Mucosa of rectum (tissue), 2 donors: ENCODE measurements around the gene PHLPP1.

Experiments used
- H3K27ac ChIP-seq, 2 donors: one replicate each; pipeline ENCODE4 v1.7.0; 2013; ENCODE audit warnings: inconsistent platforms in 2 of 2, low read depth in 2 of 2, low read length in 2 of 2
- H3K27me3 ChIP-seq, 2 donors: one replicate each; pipeline ENCODE4 v1.7.0; 2013; ENCODE audit warnings: low read length in 2 of 2; ENCODE audit not compliant: control insufficient read depth in 2 of 2, insufficient read depth in 2 of 2
- H3K36me3 ChIP-seq, 2 donors: one replicate each; pipeline ENCODE4 v1.7.0; 2013; ENCODE audit warnings: low read length in 2 of 2; ENCODE audit not compliant: control insufficient read depth in 2 of 2, insufficient read depth in 2 of 2
- H3K4me1 ChIP-seq, 2 donors: one replicate each; pipeline ENCODE4 v1.7.0; 2013; ENCODE audit warnings: low read length in 2 of 2, mild to moderate bottlenecking in 1 of 2; ENCODE audit not compliant: control insufficient read depth in 2 of 2, insufficient read depth in 2 of 2
- H3K4me3 ChIP-seq, 2 donors: one replicate each; pipeline ENCODE4 v1.7.0; 2013; ENCODE audit warnings: low read length in 2 of 2
- H3K9ac ChIP-seq, 2 donors: one replicate each; pipeline ENCODE4 v1.7.0; 2013; ENCODE audit warnings: low read length in 2 of 2, low read depth in 1 of 2, mild to moderate bottlenecking in 1 of 2
- H3K9me3 ChIP-seq, 2 donors: one replicate each; pipeline ENCODE4 v1.7.0; 2013; ENCODE audit warnings: low read length in 2 of 2; ENCODE audit not compliant: control insufficient read depth in 2 of 2
- donor health status: healthy.
- donor health status: Normal muscosa, but diverticular disease.

The PHLPP1 gene

DNA sequence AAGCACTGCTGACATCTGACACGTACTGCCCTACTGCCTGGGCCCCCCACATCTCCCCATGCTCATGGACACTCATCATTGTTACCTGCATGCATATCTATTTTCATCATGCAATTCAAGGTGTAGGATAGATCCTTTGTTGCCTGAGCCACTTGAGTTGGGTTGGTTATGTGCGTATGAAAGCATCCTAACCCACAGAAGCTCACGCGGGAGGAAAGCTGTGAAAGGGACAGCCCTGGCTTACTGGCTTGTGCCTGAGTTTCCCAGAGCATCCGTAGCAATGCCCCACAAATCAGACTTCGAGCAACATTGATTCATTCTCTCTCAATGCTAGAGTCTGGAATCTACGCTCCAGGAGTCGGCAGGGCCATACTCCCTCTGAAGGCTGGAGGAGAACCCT is 285.5 kb downstream of the PHLPP1 start:
- Histone ChIP-seq H3K4me1 (no peaks in the 10 kb centered on the region), H3K36me3 (no peaks in the 10 kb centered on the region), H3K9me3 (no peaks in the 10 kb centered on the region), H3K4me3 (no peak overlapping the region), H3K9ac (no peak overlapping the region), H3K27me3 (no peaks in the 10 kb centered on the region), H3K27ac (no peak overlapping the region)

DNA sequence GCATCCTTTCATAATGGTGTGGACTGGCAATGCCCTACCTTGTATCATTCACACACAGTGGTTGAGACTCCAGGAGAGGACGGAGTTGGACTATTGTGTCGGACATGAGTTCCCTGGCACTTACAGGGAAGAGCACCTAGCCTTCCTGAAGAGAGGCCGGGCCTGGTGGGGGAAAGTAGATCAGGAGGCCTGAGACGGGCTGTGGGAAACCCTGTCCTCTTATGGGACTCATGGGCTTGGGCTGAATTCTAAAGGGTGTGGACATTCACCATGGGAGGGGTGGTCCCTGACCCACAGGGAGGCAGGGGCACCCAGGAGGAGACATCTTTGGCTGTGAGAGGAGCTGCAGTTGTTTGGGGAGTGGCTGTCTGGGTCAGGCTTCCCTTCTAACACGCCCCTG is 286.5 kb downstream of the PHLPP1 start:
- H3K4me3 ChIP-seq, result no peak overlapping the region
- no peaks in the 10 kb centered on the region for H3K4me1 ChIP-seq
- no peak overlapping the region for H3K9ac ChIP-seq
- no peaks in the 10 kb centered on the region for H3K9me3 ChIP-seq
- H3K27ac ChIP-seq, result no peak overlapping the region
- H3K27me3 ChIP-seq, result no peaks in the 10 kb centered on the region
- H3K36me3 ChIP-seq, result no peaks in the 10 kb centered on the region

DNA sequence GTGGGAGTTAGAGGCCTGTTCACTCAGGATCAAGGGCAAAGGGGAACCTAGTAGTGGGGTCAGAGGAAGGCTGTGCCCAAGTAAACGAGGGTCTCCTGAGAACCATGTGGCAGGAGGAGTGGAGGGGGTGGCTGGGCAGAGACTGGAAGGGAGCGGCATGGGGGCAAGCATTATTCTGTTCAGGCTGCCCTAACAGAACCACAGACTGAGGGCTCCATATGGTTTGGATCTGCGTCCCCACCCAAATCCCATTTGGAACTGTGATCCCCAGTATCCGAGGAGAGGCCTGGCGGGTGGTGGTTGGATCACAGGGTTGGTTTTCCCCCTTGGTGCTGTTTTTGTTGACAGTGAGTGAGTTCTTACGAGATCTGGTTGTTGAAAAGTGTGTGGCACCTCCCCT is 287.0 kb downstream of the PHLPP1 start:
- no peaks in the 10 kb centered on the region for H3K27me3 ChIP-seq
- no peak overlapping the region for H3K4me3 ChIP-seq
- H3K9ac ChIP-seq, result no peak overlapping the region
- H3K9me3 ChIP-seq, result no peaks in the 10 kb centered on the region
- no peaks in the 10 kb centered on the region for H3K36me3 ChIP-seq
- no peak overlapping the region for H3K27ac ChIP-seq
- H3K4me1 ChIP-seq, result no peaks in the 10 kb centered on the region

DNA sequence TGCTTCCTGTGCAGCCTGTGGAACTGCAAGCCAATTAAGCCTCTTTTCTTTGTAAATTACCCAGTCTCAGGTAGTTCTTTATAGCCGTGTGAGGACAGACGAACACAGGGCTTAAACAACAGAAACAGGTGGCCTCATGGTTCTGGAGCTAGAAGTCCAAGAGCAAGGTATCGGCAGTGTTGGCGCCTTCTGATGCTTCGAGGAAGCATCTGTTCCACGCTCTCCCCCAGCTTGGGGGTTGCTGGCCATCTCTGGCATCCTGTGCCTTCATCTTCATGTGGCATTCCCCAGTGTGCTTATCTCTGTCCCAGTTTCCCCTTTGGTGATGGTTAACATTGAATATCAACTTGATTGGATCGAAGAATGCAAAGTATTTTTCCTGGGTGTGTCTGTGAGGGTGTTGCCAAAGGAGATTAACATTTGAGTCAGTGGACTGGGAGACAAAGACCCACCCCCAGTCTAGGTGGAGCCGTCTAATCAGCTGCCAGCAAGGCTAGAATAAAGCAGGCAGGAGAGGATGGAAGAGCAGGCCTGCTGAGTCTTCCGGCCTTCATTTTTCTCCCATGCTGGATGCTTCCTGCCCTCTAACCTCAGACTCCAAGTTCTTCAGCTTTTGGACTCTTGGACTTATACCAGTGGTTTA is 287.6 kb downstream of the PHLPP1 start:
- H3K27ac ChIP-seq, result no peak overlapping the region
- no peaks in the 10 kb centered on the region for H3K36me3 ChIP-seq
- H3K9ac ChIP-seq, result no peak overlapping the region
- H3K9me3 ChIP-seq, result no peaks in the 10 kb centered on the region
- no peak overlapping the region for H3K4me3 ChIP-seq
- H3K4me1 ChIP-seq, result no peaks in the 10 kb centered on the region
- no peaks in the 10 kb centered on the region for H3K27me3 ChIP-seq

DNA sequence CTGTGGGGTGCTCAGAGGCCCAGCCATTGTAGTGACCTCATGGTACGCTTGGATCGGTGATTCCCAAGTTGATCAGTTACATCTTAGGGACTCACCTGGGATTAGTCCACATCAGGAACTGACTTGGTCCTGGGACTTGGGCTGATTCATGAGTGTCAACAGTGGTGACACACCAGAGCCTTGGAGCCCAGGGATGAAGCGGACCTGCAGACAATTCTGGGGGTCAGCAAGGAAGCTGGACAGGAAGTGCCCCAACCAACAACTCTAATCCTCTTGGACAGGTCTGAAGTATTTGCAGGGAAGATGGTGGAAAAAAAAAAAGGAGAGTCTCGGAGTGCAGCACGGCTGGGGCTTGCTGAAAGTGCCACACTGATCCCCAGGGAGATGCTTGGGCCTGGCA is 288.6 kb downstream of the PHLPP1 start:
- H3K36me3 ChIP-seq, result no peaks in the 10 kb centered on the region
- H3K4me3 ChIP-seq, result no peak overlapping the region
- no peaks in the 10 kb centered on the region for H3K4me1 ChIP-seq
- H3K9me3 ChIP-seq, result no peaks in the 10 kb centered on the region
- no peaks in the 10 kb centered on the region for H3K27me3 ChIP-seq
- no peak overlapping the region for H3K9ac ChIP-seq
- H3K27ac ChIP-seq, result no peak overlapping the region

DNA sequence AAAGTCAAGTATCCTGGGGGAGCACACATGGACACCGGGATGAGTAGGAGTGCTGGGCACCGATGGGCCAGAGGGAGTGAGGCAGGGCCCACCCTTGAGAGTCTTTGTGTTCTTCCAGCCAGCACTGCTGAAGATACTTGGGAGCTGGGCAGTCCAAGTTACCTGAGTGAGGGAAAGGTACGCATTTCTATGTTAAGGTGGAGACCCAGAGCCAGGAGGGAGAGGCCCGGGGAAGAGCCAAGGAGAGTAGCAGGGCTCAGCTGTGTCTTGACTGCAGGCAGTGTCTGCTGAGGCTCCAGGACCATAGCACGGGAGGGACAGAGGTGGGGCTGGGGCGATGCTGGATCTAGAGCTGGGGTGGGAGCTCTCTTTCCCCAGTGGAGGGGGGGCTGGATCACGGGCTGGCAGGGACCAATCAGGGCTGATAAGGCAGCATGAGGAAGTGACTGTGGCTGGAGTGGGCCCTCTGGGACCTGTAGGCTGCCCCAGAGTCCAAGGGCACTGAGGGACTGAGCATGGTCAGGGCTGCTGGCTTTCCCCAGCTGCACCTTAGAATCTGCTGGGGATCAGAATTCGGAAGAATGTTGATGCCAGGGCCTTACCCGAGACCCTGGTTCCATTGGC is 289.2 kb downstream of the PHLPP1 start:
- no peak overlapping the region for H3K9ac ChIP-seq
- no peaks in the 10 kb centered on the region for H3K27me3 ChIP-seq
- H3K9me3 ChIP-seq, result no peaks in the 10 kb centered on the region
- no peaks in the 10 kb centered on the region for H3K4me1 ChIP-seq
- no peak overlapping the region for H3K4me3 ChIP-seq
- H3K27ac ChIP-seq, result no peak overlapping the region
- H3K36me3 ChIP-seq, result no peaks in the 10 kb centered on the region

DNA sequence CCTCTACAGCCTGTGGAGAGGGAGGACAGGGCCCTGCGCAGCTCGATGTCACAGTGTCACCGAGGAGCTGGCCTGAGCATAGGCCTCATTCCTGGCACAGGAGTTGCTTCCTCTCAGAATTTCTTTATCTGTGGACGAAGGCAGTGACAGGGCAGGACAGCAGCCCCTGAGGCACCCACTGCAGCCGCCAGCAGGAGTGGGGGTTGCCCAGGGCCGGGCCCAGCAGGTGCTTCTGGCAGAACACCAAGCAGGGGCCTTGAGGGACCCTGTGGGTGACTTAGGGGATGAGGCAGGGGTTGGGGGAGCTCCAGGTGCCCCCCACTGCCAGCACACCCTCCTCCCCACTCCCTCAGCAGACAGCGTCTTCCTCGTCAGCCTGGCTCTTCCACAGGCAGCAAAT is 290.0 kb downstream of the PHLPP1 start:
- H3K9ac ChIP-seq, result no peak overlapping the region
- no peaks in the 10 kb centered on the region for H3K36me3 ChIP-seq
- H3K27me3 ChIP-seq, result no peaks in the 10 kb centered on the region
- no peak overlapping the region for H3K4me3 ChIP-seq
- no peaks in the 10 kb centered on the region for H3K4me1 ChIP-seq
- no peak overlapping the region for H3K27ac ChIP-seq
- no peaks in the 10 kb centered on the region for H3K9me3 ChIP-seq

DNA sequence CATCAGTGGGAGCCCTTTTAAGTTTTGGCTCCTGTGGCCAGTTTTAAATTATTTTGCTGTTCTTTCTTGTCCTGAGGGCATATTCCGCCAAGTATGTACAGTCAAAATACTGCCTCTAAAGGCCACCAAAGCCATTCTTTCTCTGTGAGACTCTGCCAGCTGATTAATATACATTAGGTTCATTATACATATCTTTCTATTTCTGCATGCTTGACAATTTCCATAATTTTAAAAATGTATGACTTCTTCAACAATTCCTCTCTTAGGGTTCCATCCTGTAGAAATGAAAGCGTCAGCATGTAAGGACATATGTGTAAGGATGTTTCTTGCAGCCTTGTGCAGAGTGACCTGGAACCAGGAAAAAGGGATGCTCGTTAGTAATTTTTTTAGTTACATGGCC is 291.9 kb downstream of the PHLPP1 start:
- Histone ChIP-seq H3K9ac (no peak overlapping the region), H3K9me3 (no peaks in the 10 kb centered on the region), H3K27me3 (no peaks in the 10 kb centered on the region), H3K27ac (no peak overlapping the region), H3K4me1 (no peaks in the 10 kb centered on the region), H3K36me3 (no peaks in the 10 kb centered on the region), H3K4me3 (no peak overlapping the region)

DNA sequence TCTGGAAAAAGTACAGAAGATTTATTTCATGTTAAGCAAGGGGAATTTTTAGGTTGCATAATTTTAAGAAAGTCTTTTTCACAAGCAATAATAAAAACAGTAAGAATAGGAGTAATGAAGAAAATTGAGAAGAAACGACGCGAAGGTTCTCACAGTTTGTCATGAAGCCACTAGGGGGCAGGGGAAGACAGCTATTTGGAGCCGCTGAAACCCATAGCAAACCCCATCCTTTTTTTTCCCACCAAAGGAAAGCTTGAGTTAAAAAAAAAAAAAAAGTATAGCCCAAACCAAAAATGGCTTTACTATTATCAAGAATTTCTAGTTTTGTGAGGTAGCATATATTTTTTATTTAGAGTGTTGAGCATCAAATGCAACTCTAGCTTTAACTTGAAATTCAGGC is 300.9 kb downstream of the PHLPP1 start:
- no peaks in the 10 kb centered on the region for H3K36me3 ChIP-seq

DNA sequence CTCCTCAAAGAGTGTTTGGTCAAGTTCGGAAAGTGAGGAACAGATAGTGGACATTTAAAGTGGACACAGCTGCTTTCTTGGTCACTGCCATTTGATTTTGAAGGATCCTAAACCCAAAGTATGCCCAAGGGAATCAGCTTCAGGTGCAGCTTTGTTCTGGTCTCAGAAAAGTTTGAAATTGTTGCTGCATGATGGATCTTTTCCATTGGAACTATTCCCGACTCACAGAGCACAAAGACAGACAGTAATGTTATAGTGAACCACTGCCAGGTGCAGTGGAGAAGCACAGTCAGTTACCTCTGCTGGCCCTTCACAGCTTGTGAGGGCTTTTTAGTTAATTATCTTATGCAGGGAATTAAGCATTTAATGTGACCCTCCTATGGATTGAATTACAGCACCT is 301.7 kb downstream of the PHLPP1 start:
- H3K9ac ChIP-seq, result no peak overlapping the region
- H3K27me3 ChIP-seq, result no peaks in the 10 kb centered on the region
- no peak overlapping the region for H3K4me3 ChIP-seq
- no peaks in the 10 kb centered on the region for H3K4me1 ChIP-seq
- no peak overlapping the region for H3K27ac ChIP-seq
- H3K36me3 ChIP-seq, result no peaks in the 10 kb centered on the region
- no peaks in the 10 kb centered on the region for H3K9me3 ChIP-seq

More for the DNA sequence above, 300.9 kb downstream of the PHLPP1 start:
- Histone ChIP-seq H3K9ac (no peak overlapping the region), H3K4me3 (no peak overlapping the region), H3K27me3 (no peaks in the 10 kb centered on the region), H3K4me1 (no peaks in the 10 kb centered on the region), H3K27ac (no peak overlapping the region), H3K9me3 (no peaks in the 10 kb centered on the region)
